ENCODE data around the gene DAB2IP.

DNA sequence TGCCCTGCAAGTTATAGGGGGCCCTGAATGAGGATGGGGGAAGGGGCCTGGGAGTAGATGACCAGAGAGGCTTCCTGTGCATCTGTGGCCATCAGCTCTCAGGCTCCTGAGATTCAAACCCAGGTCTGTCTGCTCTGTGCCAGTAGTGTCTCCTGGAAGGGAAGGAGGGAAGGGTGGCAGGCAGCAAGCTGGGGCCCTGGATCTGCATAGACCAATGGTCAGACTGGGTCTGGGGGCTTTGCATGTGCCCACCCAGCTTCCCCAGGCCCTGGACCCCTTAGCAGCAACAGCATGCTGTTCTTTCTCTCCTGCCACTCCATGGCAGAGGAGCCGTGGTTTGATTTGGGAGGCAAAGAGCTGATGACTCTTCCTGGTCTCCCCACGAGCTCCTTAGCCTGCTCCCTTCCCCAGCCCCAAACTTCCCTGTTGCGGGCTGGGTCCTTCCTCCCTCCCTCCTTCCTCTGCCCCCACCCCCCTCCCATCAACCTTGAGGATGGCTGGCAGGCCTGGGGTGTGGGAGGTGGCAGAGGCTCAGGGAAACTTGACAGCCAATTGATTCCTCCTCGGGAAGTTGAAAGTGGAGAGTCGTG is 31.6 kb downstream of the DAB2IP start:
- TF ChIP-seq, protein P1, sequence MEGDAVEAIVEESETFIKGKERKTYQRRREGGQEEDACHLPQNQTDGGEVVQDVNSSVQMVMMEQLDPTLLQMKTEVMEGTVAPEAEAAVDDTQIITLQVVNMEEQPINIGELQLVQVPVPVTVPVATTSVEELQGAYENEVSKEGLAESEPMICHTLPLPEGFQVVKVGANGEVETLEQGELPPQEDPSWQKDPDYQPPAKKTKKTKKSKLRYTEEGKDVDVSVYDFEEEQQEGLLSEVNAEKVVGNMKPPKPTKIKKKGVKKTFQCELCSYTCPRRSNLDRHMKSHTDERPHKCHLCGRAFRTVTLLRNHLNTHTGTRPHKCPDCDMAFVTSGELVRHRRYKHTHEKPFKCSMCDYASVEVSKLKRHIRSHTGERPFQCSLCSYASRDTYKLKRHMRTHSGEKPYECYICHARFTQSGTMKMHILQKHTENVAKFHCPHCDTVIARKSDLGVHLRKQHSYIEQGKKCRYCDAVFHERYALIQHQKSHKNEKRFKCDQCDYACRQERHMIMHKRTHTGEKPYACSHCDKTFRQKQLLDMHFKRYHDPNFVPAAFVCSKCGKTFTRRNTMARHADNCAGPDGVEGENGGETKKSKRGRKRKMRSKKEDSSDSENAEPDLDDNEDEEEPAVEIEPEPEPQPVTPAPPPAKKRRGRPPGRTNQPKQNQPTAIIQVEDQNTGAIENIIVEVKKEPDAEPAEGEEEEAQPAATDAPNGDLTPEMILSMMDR (conservative IDR thresholded peaks at IDR 0.05; ENCODE audit: low read length), result no peak
- TF ChIP-seq EZH2phosphoT487 (IDR thresholded peaks at IDR 0.05; ENCODE audit: borderline replicate concordance), result no peak
